Skeletal muscle tissue (tissue), 4 donors: ENCODE data around the gene MAP3K20. TPM values are rescaled to one million over a fixed set of nuclear protein-coding genes. Genes with fewer than 3 reads are reported as not detected.

ENCODE experiments used
- H3K27ac ChIP-seq: one replicate; pipeline ENCODE4 v1.7.0; 2013; ENCODE audit warnings: mild to moderate bottlenecking, low read depth, low read length, inconsistent platforms
- H3K27me3 ChIP-seq, 3 donors: one replicate each; pipeline ENCODE4 v1.7.0; 2013; ENCODE audit warnings: low read length in 3 of 3; ENCODE audit not compliant: control insufficient read depth in 3 of 3, insufficient read depth in 3 of 3
- H3K36me3 ChIP-seq, 3 donors: one replicate each; pipeline ENCODE4 v1.7.0; 2013; ENCODE audit warnings: low read length in 3 of 3; ENCODE audit not compliant: control insufficient read depth in 3 of 3, insufficient read depth in 3 of 3
- H3K4me1 ChIP-seq, 3 donors: one replicate each; pipeline ENCODE4 v1.7.0; 2013; ENCODE audit warnings: low read length in 3 of 3, mild to moderate bottlenecking in 3 of 3; ENCODE audit not compliant: control insufficient read depth in 3 of 3, insufficient read depth in 3 of 3
- H3K4me3 ChIP-seq, 3 donors: one replicate each; pipeline ENCODE4 v1.7.0; 2013; ENCODE audit warnings: low read length in 3 of 3
- H3K9ac ChIP-seq, 3 donors: one replicate each; pipeline ENCODE4 v1.7.0; 2013; ENCODE audit warnings: low read length in 3 of 3, mild to moderate bottlenecking in 3 of 3, moderate library complexity in 2 of 3, low read depth in 1 of 3
- H3K9me3 ChIP-seq, 3 donors: one replicate each; pipeline ENCODE4 v1.7.0; 2013; ENCODE audit warnings: low read length in 3 of 3; ENCODE audit not compliant: control insufficient read depth in 3 of 3
- total RNA-seq: library from RNA; depleted of rRNA; stranded (reverse); fragments of >200 nt; gene quantifications from one replicate; pipeline ENCODE4 v1.2.3, GENCODE V29; 2014
- donor health status: Osteomylitis.

MAP3K20 gene
- total RNA-seq: 52.7 TPM

- Histone ChIP-seq H3K4me1 (peaks cover 30 to 44% (median 41%) of the 10 kb centered on the region in 3 donors), H3K27me3 (no peaks in the 10 kb centered on the region), H3K9ac (peak within 1 kb of the TSS; percentile 96 to 99 (median 97)), H3K9me3 (no peaks in the 10 kb centered on the region), H3K4me3 (peak within 1 kb of the TSS; percentile 88 to 96 (median 92)), H3K27ac (peak within 1 kb of the TSS; percentile 99), H3K36me3 (no peaks in the 10 kb centered on the region)
Measured at GRCh38 chr2:173075781-173076580, at the start of gene MAP3K20. MAP3K20 (plus strand) TSS chr2:173075846; CDS start chr2:173091032, 15,186 bp downstream.

- H3K27me3 ChIP-seq: no peaks in the 10 kb centered on the region
- H3K27ac ChIP-seq: peak overlapping the region; percentile 1
- no peaks in the 10 kb centered on the region for H3K36me3 ChIP-seq
- no peak overlapping the region for H3K9ac ChIP-seq
- no peaks in the 10 kb centered on the region for H3K9me3 ChIP-seq
- H3K4me1 ChIP-seq: peaks cover 35 to 36% (median 36%) of the 10 kb centered on the region in 3 donors
- H3K4me3 ChIP-seq: no peak overlapping the region
Measured at GRCh38 chr2:173026479-173026878, 49.2 kb upstream of the MAP3K20 start.

- peak overlapping the region; percentile 4 to 49 (median 34) for H3K4me3 ChIP-seq
Measured at GRCh38 chr2:173027181-173028128, 48.2 kb upstream of the MAP3K20 start.

GRCh38 chr2:173028141-173028540 is 47.5 kb upstream of the MAP3K20 start:
- Histone ChIP-seq H3K9ac (peak overlapping the region; percentile 51 to 82 (median 81)), H3K4me3 (peak overlapping the region in 2 of 3 donors; percentile 4 to 34), H3K27me3 (no peaks in the 10 kb centered on the region), H3K4me1 (peaks cover 38 to 44% (median 40%) of the 10 kb centered on the region in 3 donors), H3K9me3 (no peaks in the 10 kb centered on the region), H3K36me3 (no peaks in the 10 kb centered on the region), H3K27ac (peak overlapping the region; percentile 98)

More at GRCh38 chr2:173027181-173028128, 48.2 kb upstream of the MAP3K20 start:
- Histone ChIP-seq H3K9me3 (no peaks in the 10 kb centered on the region), H3K9ac (peak overlapping the region; percentile 51 to 82 (median 81)), H3K27me3 (no peaks in the 10 kb centered on the region), H3K36me3 (no peaks in the 10 kb centered on the region), H3K27ac (peak overlapping the region; percentile 98), H3K4me1 (peaks cover 38 to 40% (median 40%) of the 10 kb centered on the region in 3 donors)

GRCh38 chr2:173028671-173029070 is 47.0 kb upstream of the MAP3K20 start:
- Histone ChIP-seq H3K4me1 (peaks cover 38 to 44% (median 40%) of the 10 kb centered on the region in 3 donors), H3K27me3 (no peaks in the 10 kb centered on the region), H3K27ac (peak overlapping the region; percentile 98), H3K36me3 (no peaks in the 10 kb centered on the region), H3K4me3 (no peak overlapping the region), H3K9me3 (no peaks in the 10 kb centered on the region), H3K9ac (peak overlapping the region in 1 of 3 donors; percentile 82)

GRCh38 chr2:173030561-173031490 is 44.8 kb upstream of the MAP3K20 start:
- Histone ChIP-seq H3K27ac (peak overlapping the region; percentile 98), H3K9ac (peak overlapping the region; percentile 41 to 75 (median 55)), H3K27me3 (no peaks in the 10 kb centered on the region), H3K36me3 (no peaks in the 10 kb centered on the region), H3K4me3 (peak overlapping the region in 1 of 3 donors; percentile 6), H3K9me3 (no peaks in the 10 kb centered on the region), H3K4me1 (peaks cover 46 to 53% (median 49%) of the 10 kb centered on the region in 3 donors)

- no peaks in the 10 kb centered on the region for H3K9me3 ChIP-seq
- H3K27ac ChIP-seq: peak overlapping the region; percentile 98
- no peak overlapping the region for H3K4me3 ChIP-seq
- peak overlapping the region in 1 of 3 donors; percentile 41 for H3K9ac ChIP-seq
- peaks cover 41 to 52% (median 48%) of the 10 kb centered on the region in 3 donors for H3K4me1 ChIP-seq
- H3K36me3 ChIP-seq: no peaks in the 10 kb centered on the region
- H3K27me3 ChIP-seq: no peaks in the 10 kb centered on the region
Measured at GRCh38 chr2:173032032-173032431, 43.6 kb upstream of the MAP3K20 start.

GRCh38 chr2:173033084-173033483 is 42.6 kb upstream of the MAP3K20 start:
- Histone ChIP-seq H3K27ac (peak overlapping the region; percentile 98), H3K27me3 (no peaks in the 10 kb centered on the region), H3K9me3 (no peaks in the 10 kb centered on the region), H3K36me3 (no peaks in the 10 kb centered on the region), H3K4me3 (no peak overlapping the region), H3K4me1 (peaks cover 41 to 58% (median 55%) of the 10 kb centered on the region in 3 donors), H3K9ac (no peak overlapping the region)

GRCh38 chr2:173034143-173034542 is 41.5 kb upstream of the MAP3K20 start:
- Histone ChIP-seq H3K4me1 (peaks cover 37 to 52% (median 49%) of the 10 kb centered on the region in 3 donors), H3K9ac (peak overlapping the region in 1 of 3 donors; percentile 34), H3K27me3 (no peaks in the 10 kb centered on the region), H3K27ac (peak overlapping the region; percentile 98), H3K4me3 (peak overlapping the region in 1 of 3 donors; percentile 23), H3K9me3 (no peaks in the 10 kb centered on the region), H3K36me3 (no peaks in the 10 kb centered on the region)
